GM10847 (cell line): ENCODE measurements around the gene ARHGEF11.

Experiments
- POLR2A ChIP-seq: IDR thresholded peaks from 2 replicates; pipeline ENCODE4 v1.6.1; 2011; ENCODE audit not compliant: insufficient read length; ENCODE audit errors: extremely low read depth

The ARHGEF11 gene

DNA sequence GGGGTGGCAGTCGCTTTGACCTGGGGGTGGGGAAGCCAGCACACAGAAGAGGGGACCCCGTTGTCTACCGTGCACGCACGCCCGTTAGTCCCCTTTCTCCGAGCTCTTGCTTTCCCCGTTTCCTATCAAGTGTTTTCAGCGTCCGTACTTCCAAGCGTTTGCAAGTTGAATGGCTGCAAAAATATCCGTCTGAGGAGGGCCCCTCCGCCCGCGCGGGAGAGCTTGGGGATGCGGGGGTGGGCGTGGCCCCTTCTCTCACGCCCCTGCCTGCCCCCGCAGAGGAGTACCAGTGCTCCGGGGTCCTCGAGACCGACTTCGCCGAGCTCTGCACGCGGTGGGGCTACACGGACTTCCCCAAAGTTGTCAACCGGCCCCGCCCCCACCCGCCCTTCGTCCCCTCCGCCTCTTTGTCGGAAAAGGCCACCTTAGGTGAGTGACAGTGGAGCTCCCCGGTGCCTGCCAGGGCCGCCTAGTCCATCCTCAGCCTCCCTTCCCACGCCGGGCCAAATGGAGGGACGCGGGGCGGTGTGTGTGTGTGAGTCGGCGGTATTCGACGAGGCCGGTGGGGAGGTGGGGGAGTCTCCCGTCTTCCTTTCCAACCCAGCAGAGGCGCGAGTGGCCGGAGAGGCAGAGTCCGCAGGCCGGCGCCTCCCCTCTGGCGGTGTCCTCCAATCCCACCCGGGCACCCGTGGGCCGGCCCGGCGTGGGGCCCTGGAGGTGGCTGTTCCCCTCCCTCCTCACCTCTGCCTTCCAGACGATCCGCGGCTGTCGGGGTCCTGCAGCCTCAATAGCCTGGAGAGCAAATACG, 121.7 kb downstream of the ARHGEF11 start:
- TF ChIP-seq POLR2A = no peak

- no peak for TF ChIP-seq POLR2A
Measured at GRCh38 chr1:156922986-156923669, 122.4 kb downstream of the ARHGEF11 start.

- TF ChIP-seq POLR2A = no peak
Measured at GRCh38 chr1:156921053-156921529, 124.5 kb downstream of the ARHGEF11 start.

GRCh38 chr1:156920233-156921052, 125.1 kb downstream of the ARHGEF11 start, which contains the start of gene LRRC71:
Gene LRRC71, plus strand, starts transcription at chr1:156920632. Its CDS starts 172 bp downstream, at chr1:156920804.
- TF ChIP-seq POLR2A = no peak

DNA sequence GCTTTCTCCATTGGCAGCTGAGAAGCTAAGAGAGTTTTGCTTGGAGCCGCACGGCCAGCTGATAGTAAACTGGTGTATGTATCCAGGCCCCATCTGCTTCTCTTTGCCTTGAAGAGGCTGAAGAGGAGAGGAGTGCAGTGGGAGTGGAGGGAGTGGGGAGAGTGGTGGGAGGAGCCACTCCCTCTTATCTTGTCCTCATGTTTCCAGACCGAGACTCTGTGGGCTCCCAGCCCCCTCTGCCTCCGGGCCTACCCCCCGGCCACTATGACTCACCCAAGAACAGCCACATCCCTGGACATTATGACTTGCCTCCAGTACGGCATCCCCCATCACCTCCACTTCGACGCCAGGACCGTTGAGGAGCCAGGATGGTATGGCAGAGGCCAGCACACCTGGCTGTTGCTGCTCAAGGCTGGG, 131.1 kb downstream of the ARHGEF11 start:
- no peak for TF ChIP-seq POLR2A

DNA sequence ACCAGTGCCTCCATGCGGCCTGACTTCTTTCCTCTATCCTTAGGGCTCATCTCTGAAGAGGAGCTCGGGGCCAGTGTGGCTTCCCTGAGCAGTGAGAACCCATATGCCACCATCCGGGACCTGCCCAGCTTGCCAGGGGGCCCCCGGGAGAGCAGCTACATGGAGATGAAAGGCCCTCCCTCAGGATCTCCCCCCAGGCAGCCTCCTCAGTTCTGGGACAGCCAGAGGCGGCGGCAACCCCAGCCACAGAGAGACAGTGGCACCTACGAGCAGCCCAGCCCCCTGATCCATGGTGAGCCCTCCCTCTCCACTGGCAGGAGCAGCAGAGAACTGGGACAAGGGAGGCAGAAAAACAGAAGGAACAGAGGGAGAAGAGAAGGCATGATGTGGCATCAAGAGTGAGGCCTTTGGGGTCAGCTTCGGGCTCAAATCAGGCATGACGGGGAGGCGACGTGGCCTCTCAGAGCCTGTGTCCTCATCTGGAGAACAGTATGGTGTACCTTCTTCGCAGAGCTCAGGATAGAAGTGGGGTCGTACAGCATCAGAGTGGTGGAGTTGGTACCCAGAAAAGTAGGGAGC, 131.6 kb downstream of the ARHGEF11 start:
- TF ChIP-seq POLR2A = no peak

DNA sequence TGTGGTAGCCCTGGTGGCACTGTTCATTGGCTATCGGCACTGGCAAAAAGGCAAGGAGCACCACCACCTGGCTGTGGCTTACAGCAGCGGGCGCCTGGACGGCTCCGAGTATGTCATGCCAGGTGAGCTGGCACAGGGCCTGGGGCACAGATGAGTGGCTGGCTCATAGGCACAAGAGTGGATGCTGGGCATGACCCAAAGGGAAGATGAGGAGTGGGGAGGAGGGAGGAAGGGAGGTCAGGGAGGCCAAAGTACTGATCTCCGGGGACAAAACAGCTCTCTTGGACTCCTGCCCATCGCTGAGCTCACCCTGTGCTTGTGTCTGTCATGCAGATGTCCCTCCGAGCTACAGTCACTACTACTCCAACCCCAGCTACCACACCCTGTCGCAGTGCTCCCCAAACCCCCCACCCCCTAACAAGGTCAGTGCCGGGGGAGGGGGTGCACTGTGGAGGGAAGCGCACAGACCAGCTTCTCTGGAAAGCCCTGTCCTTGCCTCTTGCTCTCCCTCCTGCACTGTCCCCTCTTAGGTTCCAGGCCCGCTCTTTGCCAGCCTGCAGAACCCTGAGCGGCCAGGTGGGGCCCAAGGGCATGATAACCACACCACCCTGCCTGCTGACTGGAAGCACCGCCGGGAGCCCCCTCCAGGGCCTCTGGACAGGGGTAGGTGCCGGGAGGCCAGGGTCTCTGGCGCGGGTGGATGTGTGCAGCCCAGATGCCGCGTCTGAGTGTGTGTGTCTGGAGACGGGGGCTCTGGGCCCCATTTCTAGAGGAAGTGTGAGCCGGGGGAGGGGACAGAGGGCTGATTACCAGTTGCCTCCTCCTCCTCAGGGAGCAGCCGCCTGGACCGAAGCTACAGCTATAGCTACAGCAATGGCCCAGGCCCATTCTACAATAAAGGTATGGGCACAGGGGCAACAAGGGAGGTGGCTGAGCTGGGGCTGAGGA, 132.4 kb downstream of the ARHGEF11 start:
- no peak for TF ChIP-seq POLR2A

GRCh38 chr1:156912310-156912709, 133.2 kb downstream of the ARHGEF11 start:
- no peak for TF ChIP-seq POLR2A

DNA sequence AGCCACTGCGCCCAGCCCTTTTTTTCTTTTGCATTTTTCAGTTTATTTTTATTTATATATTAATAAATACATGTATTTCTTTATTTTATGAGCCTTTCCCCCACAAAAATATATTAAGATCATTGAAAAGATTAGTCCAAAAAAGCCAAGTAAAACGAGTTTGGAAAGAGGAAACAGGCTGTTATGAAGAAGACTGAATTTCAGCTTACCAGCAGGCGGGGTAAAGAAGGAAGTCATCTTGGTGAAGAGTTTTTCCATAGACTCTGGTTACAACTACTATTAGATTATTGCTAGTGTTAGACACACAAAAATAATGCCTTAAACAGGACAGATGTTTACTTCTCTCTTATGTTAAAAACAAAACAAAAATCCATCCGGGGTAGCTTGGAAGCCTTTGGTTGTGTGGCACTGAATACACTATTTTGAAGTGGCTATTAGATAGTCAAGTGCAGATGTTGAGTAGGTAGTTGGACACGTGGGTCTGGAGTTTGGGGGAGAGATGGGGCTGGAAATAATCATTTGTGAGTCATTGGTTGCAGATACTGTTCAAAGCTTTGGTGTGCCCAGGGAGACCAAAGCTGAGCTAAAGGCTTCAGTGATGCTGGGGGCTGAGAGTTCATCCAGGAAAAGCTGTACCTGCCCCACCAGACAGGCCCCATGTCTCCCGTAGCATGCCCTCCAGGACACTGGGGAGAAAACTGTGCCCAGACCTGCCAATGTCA, 133.8 kb downstream of the ARHGEF11 start:
- no peak for TF ChIP-seq POLR2A

DNA sequence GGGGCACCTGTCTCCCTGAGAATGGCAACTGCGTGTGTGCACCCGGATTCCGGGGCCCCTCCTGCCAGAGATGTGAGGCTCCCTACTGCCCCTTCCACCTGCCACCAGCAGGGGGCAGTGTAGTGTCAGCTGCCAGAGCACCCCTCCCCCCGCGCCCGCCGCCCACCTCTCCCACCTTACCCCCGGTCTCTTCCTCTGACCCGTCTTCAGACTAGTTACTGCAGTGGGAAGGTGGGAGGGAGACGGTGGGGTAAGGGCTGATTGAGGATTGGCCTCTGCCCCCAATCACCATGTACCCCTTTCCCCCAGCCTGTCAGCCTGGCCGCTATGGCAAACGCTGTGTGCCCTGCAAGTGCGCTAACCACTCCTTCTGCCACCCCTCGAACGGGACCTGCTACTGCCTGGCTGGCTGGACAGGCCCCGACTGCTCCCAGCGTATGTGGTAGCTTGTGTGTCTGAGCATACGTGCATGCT, 135.2 kb downstream of the ARHGEF11 start:
- TF ChIP-seq POLR2A = no peak

- no peak for TF ChIP-seq POLR2A
Measured at GRCh38 chr1:156909671-156910070, 135.9 kb downstream of the ARHGEF11 start.

GRCh38 chr1:156908955-156909354, 136.6 kb downstream of the ARHGEF11 start:
- no peak for TF ChIP-seq POLR2A

GRCh38 chr1:156908541-156908940, 137.0 kb downstream of the ARHGEF11 start:
- TF ChIP-seq POLR2A = no peak

- no peak for TF ChIP-seq POLR2A
Measured at GRCh38 chr1:156906206-156906906, 139.2 kb downstream of the ARHGEF11 start.
